HG03565 (cell line): ENCODE measurements around the gene ADM.
"Not testable (repeated sequence)": the region's sequence is repeated elsewhere in the genome, so short reads cannot be mapped to it uniquely, and the experiment has no call there.

Experiments
- ATAC-seq: cut with Tn5 transposase; IDR thresholded peaks from one replicate; pipeline ENCODE4 v1.9.1; 2021; ENCODE audit warnings: mild to moderate bottlenecking, moderate library complexity; ENCODE audit not compliant: unreplicated experiment

ADM gene

GRCh38 chr11:10304495-10305261, at the start of gene ADM:
Gene ADM (plus strand): TSS chr11:10305073. CDS start chr11:10305701, 628 bp downstream.
- no peak for ATAC-seq

- no peak for ATAC-seq
These were observed 49.3 kb upstream of the ADM start for GRCh38 chr11:10255388-10256125.

GRCh38 chr11:10257478-10257877, 47.4 kb upstream of the ADM start:
- ATAC-seq, result no peak

- ATAC-seq, result no peak
These were observed 43.1 kb upstream of the ADM start for GRCh38 chr11:10261821-10262220.

GRCh38 chr11:10263929-10264328, 40.9 kb upstream of the ADM start:
- ATAC-seq, result no peak

GRCh38 chr11:10264716-10265115, 40.2 kb upstream of the ADM start:
- ATAC-seq, result not testable (repeated sequence)

GRCh38 chr11:10265936-10266335, 38.9 kb upstream of the ADM start:
- ATAC-seq, result no peak

- no peak for ATAC-seq
These were observed 37.1 kb upstream of the ADM start for GRCh38 chr11:10267821-10268220.

- no peak for ATAC-seq
These were observed 36.0 kb upstream of the ADM start for GRCh38 chr11:10268746-10269488.

- ATAC-seq, result no peak
These were observed 32.7 kb upstream of the ADM start for GRCh38 chr11:10272132-10272531.

GRCh38 chr11:10273738-10274137, 31.1 kb upstream of the ADM start:
- ATAC-seq, result no peak

GRCh38 chr11:10274726-10275125, 30.1 kb upstream of the ADM start:
- ATAC-seq, result no peak

GRCh38 chr11:10275714-10276113, 29.2 kb upstream of the ADM start:
- ATAC-seq, result no peak

- no peak for ATAC-seq
These were observed 22.8 kb upstream of the ADM start for GRCh38 chr11:10282117-10282516.

- no peak for ATAC-seq
These were observed 20.9 kb upstream of the ADM start for GRCh38 chr11:10283991-10284390.

GRCh38 chr11:10285148-10285802, 19.6 kb upstream of the ADM start:
- no peak for ATAC-seq

- no peak for ATAC-seq
These were observed 17.7 kb upstream of the ADM start for GRCh38 chr11:10287140-10287539.

GRCh38 chr11:10287766-10288715, 16.8 kb upstream of the ADM start:
- ATAC-seq, result no peak

GRCh38 chr11:10288881-10289764, 15.8 kb upstream of the ADM start:
- no peak for ATAC-seq
